Sigmoid colon (tissue), 4 donors: Measurements from ENCODE around the gene PEX14.

Source experiments
- CTCF ChIP-seq, 4 experiments: fragments of 450-650 bp in 3 of 4; fragments of 200-600 bp in 1 of 4; IDR thresholded peaks; one replicate each; pipeline ENCODE4 v1.5.1; 2016 to 2019; ENCODE audit warnings: antibody characterized with exemption in 4 of 4, mild to moderate bottlenecking in 3 of 4, moderate library complexity in 2 of 4
- EP300 ChIP-seq, 4 donors: sonication (generic); formaldehyde crosslinking; IDR thresholded peaks; one replicate each; pipeline ENCODE4 v1.6.1; 2017; ENCODE audit warnings: antibody characterized with exemption in 4 of 4
- POLR2AphosphoS5 ChIP-seq, 4 donors: sonication (generic); formaldehyde crosslinking; IDR thresholded peaks; one replicate each; pipeline ENCODE4 v1.6.1; 2017; ENCODE audit warnings: antibody characterized with exemption in 4 of 4

- TF ChIP-seq CTCF (IDR thresholded peaks at IDR 0.05) = no peak
- no peak for TF ChIP-seq EP300 (IDR thresholded peaks at IDR 0.05)
- TF ChIP-seq POLR2AphosphoS5 (IDR thresholded peaks at IDR 0.05) = peak in 1 of 4 donors; percentile 15
Measured at GRCh38 chr1:10631121-10631810, 156.5 kb downstream of the PEX14 start.
